ENCODE measurements around the gene PEX14.

PEX14 gene

DNA sequence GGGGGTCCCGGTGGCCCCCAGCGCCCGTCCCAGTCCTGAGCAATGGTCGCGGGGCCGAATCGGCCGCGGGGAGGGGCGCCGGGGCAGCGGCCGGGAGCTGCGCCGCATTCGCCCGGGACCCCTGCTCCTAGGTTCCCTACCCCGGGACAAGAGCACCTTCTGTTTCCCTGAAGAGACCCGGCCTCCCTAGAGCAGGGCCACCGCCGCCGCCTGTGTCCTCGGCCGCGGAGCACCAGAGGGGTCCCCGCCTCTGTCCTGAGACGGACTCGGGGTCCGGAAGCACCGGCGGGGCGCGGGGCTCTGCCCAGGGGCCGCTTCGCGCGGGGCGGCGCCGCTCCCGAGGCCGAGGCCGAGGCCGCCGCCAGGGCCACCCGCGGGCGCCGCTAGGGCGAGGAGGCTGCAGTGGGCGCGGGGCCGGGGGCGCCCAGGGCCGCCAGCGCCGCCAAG is 163.8 kb downstream of the PEX14 start:
- peak overlapping the region; percentile 53; the same call in 1 of the 2 replicates for H3K4me3 ChIP-seq (ENCODE audit: low read depth, low read length)

GRCh38 chr1:10639011-10639774 is 164.4 kb downstream of the PEX14 start:
- H3K9ac ChIP-seq (ENCODE audit: low read depth, low read length) = no peak overlapping the region
- peaks cover 7% of the 10 kb centered on the region; the same call in 1 of the 2 replicates for H3K4me1 ChIP-seq (ENCODE audit: control insufficient read depth, insufficient read depth, low read length)
- no peak overlapping the region for H3K27ac ChIP-seq (ENCODE audit: low read depth, low read length)
- no peaks in the 10 kb centered on the region for H3K9me3 ChIP-seq (ENCODE audit: control insufficient read depth, insufficient read depth, low read length)
- H3K27me3 ChIP-seq (ENCODE audit: control insufficient read depth, insufficient read depth, low read length) = peaks cover 35% of the 10 kb centered on the region
- no peaks in the 10 kb centered on the region for H3K36me3 ChIP-seq (ENCODE audit: control insufficient read depth, insufficient read depth, low read length)
- H3K4me3 ChIP-seq (ENCODE audit: low read depth, low read length) = peak overlapping the region; percentile 53

More for the DNA sequence above, 163.8 kb downstream of the PEX14 start:
- no peaks in the 10 kb centered on the region for H3K36me3 ChIP-seq (ENCODE audit: control insufficient read depth, insufficient read depth, low read length)
- peaks cover 7% of the 10 kb centered on the region; the same call in 1 of the 2 replicates for H3K4me1 ChIP-seq (ENCODE audit: control insufficient read depth, insufficient read depth, low read length)
- H3K27ac ChIP-seq (ENCODE audit: low read depth, low read length) = no peak overlapping the region
- H3K9me3 ChIP-seq (ENCODE audit: control insufficient read depth, insufficient read depth, low read length) = no peaks in the 10 kb centered on the region
- no peak overlapping the region for H3K9ac ChIP-seq (ENCODE audit: low read depth, low read length)
- H3K27me3 ChIP-seq (ENCODE audit: control insufficient read depth, insufficient read depth, low read length) = peaks cover 35% of the 10 kb centered on the region

- peaks cover 35% of the 10 kb centered on the region for H3K27me3 ChIP-seq (ENCODE audit: control insufficient read depth, insufficient read depth, low read length)
- H3K9ac ChIP-seq (ENCODE audit: low read depth, low read length) = no peak overlapping the region
- peak overlapping the region; percentile 48; the same call in 1 of the 2 replicates for H3K4me3 ChIP-seq (ENCODE audit: low read depth, low read length)
Measured at GRCh38 chr1:10639775-10640578, 165.2 kb downstream of the PEX14 start.

DNA sequence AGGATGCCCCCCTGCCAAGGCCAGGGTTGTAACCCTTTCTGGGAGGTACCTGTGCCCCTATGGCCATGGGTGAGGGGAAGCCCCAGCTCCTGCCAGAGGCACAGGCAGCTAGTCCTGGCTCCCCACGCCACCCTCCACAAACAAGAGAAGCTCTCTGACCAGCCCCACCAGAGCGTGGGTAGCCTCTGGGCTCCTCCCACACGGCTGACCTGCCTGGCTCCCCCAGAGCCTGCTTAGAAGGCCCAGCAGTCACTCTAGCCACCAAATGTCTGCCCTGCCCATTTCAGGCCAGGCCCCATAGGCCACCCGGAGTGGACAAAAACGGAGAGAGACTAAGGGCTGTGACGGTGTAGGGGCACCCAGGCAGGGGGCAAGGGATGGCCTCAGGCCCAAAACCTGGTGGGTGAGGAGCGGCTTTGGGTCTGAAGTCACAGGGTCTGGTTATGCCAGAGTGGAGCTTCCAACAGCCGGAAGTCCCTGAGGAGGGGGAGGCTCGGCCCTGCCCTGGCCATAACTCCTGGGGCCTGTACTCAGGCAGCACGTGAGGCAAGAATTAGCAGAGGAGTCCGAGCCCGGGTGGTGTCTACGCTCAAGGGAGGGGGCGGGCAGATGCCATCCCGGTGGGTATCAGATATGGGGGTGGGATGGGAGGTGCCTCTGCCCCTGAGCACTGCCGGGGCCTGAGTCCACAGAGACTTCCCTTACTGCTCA is 166.2 kb downstream of the PEX14 start:
- no peak overlapping the region for H3K4me3 ChIP-seq (ENCODE audit: low read depth, low read length)
- no peak overlapping the region for H3K27ac ChIP-seq (ENCODE audit: low read depth, low read length)
- H3K9ac ChIP-seq (ENCODE audit: low read depth, low read length) = no peak overlapping the region
- H3K4me1 ChIP-seq (ENCODE audit: control insufficient read depth, insufficient read depth, low read length) = peaks cover 5% of the 10 kb centered on the region; the same call in 1 of the 2 replicates
- H3K36me3 ChIP-seq (ENCODE audit: control insufficient read depth, insufficient read depth, low read length) = no peaks in the 10 kb centered on the region
- peaks cover 35% of the 10 kb centered on the region for H3K27me3 ChIP-seq (ENCODE audit: control insufficient read depth, insufficient read depth, low read length)
- no peaks in the 10 kb centered on the region for H3K9me3 ChIP-seq (ENCODE audit: control insufficient read depth, insufficient read depth, low read length)

More at GRCh38 chr1:10639775-10640578, 165.2 kb downstream of the PEX14 start:
- Histone ChIP-seq H3K36me3 (ENCODE audit: control insufficient read depth, insufficient read depth, low read length) (no peaks in the 10 kb centered on the region), H3K4me1 (ENCODE audit: control insufficient read depth, insufficient read depth, low read length) (peaks cover 5% of the 10 kb centered on the region; the same call in 1 of the 2 replicates), H3K27ac (ENCODE audit: low read depth, low read length) (no peak overlapping the region), H3K9me3 (ENCODE audit: control insufficient read depth, insufficient read depth, low read length) (no peaks in the 10 kb centered on the region)

DNA sequence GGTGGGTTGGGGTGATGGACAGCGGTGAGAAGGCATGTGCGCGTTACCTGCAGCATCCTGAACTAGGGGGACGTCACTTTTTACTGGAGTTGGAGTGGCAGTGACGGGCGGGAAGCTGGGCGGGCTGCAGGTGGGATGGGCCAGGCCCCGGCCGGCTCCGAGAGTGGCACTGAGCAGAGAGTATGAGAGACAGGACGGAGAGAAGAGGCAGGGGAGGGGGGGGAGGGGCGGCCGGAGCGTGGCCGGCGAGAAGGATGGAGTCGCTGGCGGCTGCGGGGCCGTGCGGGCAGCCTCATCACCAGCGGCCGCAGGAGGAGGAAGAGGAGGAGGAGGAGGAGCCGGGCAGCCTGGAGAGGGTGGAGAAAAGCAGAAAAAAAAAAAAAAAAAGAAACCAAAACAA is 167.2 kb downstream of the PEX14 start:
- H3K4me1 ChIP-seq (ENCODE audit: control insufficient read depth, insufficient read depth, low read length) = peaks cover 5% of the 10 kb centered on the region; the same call in 1 of the 2 replicates
- H3K4me3 ChIP-seq (ENCODE audit: low read depth, low read length) = no peak overlapping the region
- peaks cover 35% of the 10 kb centered on the region for H3K27me3 ChIP-seq (ENCODE audit: control insufficient read depth, insufficient read depth, low read length)
- no peaks in the 10 kb centered on the region for H3K36me3 ChIP-seq (ENCODE audit: control insufficient read depth, insufficient read depth, low read length)
- no peaks in the 10 kb centered on the region for H3K9me3 ChIP-seq (ENCODE audit: control insufficient read depth, insufficient read depth, low read length)
- H3K9ac ChIP-seq (ENCODE audit: low read depth, low read length) = no peak overlapping the region
- H3K27ac ChIP-seq (ENCODE audit: low read depth, low read length) = no peak overlapping the region

- H3K27ac ChIP-seq (ENCODE audit: low read depth, low read length) = no peak overlapping the region
- no peak overlapping the region for H3K4me3 ChIP-seq (ENCODE audit: low read depth, low read length)
- H3K4me1 ChIP-seq (ENCODE audit: control insufficient read depth, insufficient read depth, low read length) = peaks cover 5% of the 10 kb centered on the region; the same call in 1 of the 2 replicates
- H3K36me3 ChIP-seq (ENCODE audit: control insufficient read depth, insufficient read depth, low read length) = no peaks in the 10 kb centered on the region
- H3K9me3 ChIP-seq (ENCODE audit: control insufficient read depth, insufficient read depth, low read length) = no peaks in the 10 kb centered on the region
- H3K9ac ChIP-seq (ENCODE audit: low read depth, low read length) = no peak overlapping the region
- peaks cover 30% of the 10 kb centered on the region for H3K27me3 ChIP-seq (ENCODE audit: control insufficient read depth, insufficient read depth, low read length)
Measured at GRCh38 chr1:10642403-10643080, 167.8 kb downstream of the PEX14 start.

DNA sequence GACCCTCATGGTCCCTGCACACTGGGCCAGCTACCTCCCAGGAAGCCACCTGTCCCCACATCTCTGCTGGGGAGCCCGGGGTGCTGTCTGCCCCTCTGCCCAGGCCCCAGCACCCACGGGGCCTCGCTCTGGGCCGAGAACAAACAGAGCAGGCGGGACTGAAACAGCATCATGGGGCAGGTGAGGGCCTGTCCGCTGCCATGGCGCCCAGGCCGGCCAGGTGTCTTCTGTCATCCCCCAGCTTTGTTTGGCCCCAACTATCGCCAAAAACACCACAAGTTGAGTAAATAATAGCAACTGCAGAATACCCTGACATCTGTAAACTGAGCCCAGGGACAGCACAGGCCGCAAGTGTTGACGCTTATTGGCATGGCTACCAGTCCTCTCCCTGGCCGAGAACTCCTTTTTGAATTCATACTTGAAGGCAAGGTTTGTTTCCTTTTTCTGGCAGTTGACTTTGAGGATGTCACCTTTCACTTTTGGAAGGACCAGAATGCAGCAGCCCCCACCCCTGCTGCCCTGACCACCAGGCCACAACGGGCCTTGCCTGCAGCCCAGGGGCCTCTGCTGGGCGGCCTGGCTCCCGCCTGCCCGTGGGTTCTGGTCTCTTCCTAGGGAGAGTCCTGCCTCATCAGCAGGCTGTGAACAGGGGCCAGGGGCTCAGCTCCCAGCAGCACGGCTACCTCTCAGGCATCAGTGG is 169.0 kb downstream of the PEX14 start:
- H3K4me3 ChIP-seq (ENCODE audit: low read depth, low read length) = no peak overlapping the region
- H3K9ac ChIP-seq (ENCODE audit: low read depth, low read length) = no peak overlapping the region
- no peaks in the 10 kb centered on the region for H3K36me3 ChIP-seq (ENCODE audit: control insufficient read depth, insufficient read depth, low read length)
- no peak overlapping the region for H3K27ac ChIP-seq (ENCODE audit: low read depth, low read length)
- H3K27me3 ChIP-seq (ENCODE audit: control insufficient read depth, insufficient read depth, low read length) = peaks cover 18% of the 10 kb centered on the region
- no peaks in the 10 kb centered on the region for H3K9me3 ChIP-seq (ENCODE audit: control insufficient read depth, insufficient read depth, low read length)
- H3K4me1 ChIP-seq (ENCODE audit: control insufficient read depth, insufficient read depth, low read length) = peaks cover 5% of the 10 kb centered on the region; the same call in 1 of the 2 replicates

DNA sequence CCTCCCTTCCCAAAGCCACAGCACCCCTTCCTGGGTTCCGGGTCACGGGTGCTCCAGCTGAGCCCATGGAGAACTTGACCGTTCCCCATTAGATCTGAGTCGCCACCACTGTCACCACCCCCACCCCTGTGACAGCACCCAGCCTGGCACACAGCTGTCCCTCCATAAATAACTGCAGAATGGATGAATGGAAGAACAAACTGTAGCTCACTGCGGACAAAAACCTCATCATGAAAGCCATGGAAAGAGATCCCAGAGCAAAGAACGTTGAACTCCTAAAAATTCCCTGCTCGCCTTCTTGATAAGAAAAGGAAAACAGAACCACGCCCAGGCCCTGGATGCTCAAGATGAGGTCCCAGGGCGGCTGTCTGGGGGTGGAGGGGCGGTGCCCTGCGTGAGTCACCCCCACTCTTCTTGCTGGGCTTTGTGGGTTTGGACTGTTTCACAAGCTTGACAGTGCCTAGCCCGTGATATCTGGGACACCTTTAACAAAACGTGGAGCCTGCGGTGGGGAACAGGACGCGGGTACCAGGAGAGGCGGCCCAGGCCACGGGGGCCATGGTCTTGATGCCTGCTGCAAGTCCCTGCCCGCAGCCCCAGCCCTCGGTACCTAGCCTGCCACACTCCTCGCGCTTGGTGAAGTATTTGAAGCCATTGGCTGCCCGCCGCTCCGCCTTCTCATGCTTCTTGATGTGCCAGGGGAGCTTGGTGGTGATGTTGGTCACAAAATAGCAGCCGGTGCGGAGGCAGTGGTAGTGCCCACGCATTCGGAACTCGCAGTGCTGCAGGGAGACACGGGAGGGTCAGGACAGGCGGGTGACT is 169.8 kb downstream of the PEX14 start:
- H3K27me3 ChIP-seq (ENCODE audit: control insufficient read depth, insufficient read depth, low read length) = peaks cover 13% of the 10 kb centered on the region
- H3K4me3 ChIP-seq (ENCODE audit: low read depth, low read length) = no peak overlapping the region
- H3K4me1 ChIP-seq (ENCODE audit: control insufficient read depth, insufficient read depth, low read length) = peaks cover 8% of the 10 kb centered on the region; the same call in 1 of the 2 replicates
- H3K9ac ChIP-seq (ENCODE audit: low read depth, low read length) = no peak overlapping the region
- H3K9me3 ChIP-seq (ENCODE audit: control insufficient read depth, insufficient read depth, low read length) = no peaks in the 10 kb centered on the region
- no peak overlapping the region for H3K27ac ChIP-seq (ENCODE audit: low read depth, low read length)
- H3K36me3 ChIP-seq (ENCODE audit: control insufficient read depth, insufficient read depth, low read length) = no peaks in the 10 kb centered on the region

GRCh38 chr1:10646347-10646861 is 171.7 kb downstream of the PEX14 start:
- Histone ChIP-seq H3K4me3 (ENCODE audit: low read depth, low read length) (no peak overlapping the region), H3K4me1 (ENCODE audit: control insufficient read depth, insufficient read depth, low read length) (peaks cover 10% of the 10 kb centered on the region), H3K27me3 (ENCODE audit: control insufficient read depth, insufficient read depth, low read length) (peaks cover 5% of the 10 kb centered on the region; the same call in 1 of the 2 replicates), H3K9me3 (ENCODE audit: control insufficient read depth, insufficient read depth, low read length) (no peaks in the 10 kb centered on the region), H3K9ac (ENCODE audit: low read depth, low read length) (no peak overlapping the region), H3K36me3 (ENCODE audit: control insufficient read depth, insufficient read depth, low read length) (no peaks in the 10 kb centered on the region), H3K27ac (ENCODE audit: low read depth, low read length) (no peak overlapping the region)
